ENCODE measurements around the gene DCUN1D2.
"Not testable (repeated sequence)": the region's sequence is repeated elsewhere in the genome, so short reads cannot be mapped to it uniquely, and the experiment has no call there.

Gene DCUN1D2

GRCh38 chr13:113490496-113491417 is at the start of gene DCUN1D2:
Gene DCUN1D2 (minus strand): TSS chr13:113490711. CDS start chr13:113490669, 42 bp downstream.
- DNase-seq, result peak; percentile 90

GRCh38 chr13:113539822-113540221 is 49.3 kb upstream of the DCUN1D2 start:
- no peak for DNase-seq

- DNase-seq, result no peak
Measured at GRCh38 chr13:113539176-113539575, 48.7 kb upstream of the DCUN1D2 start.

- DNase-seq, result no peak
Measured at GRCh38 chr13:113538689-113539058, 48.2 kb upstream of the DCUN1D2 start.

GRCh38 chr13:113537909-113538688 is 47.6 kb upstream of the DCUN1D2 start:
- no peak for DNase-seq

- no peak for DNase-seq
Measured at GRCh38 chr13:113537205-113537604, 46.7 kb upstream of the DCUN1D2 start.

- no peak for DNase-seq
Measured at GRCh38 chr13:113536461-113537110, 46.1 kb upstream of the DCUN1D2 start.

GRCh38 chr13:113535381-113535781 is 44.9 kb upstream of the DCUN1D2 start:
- no peak for DNase-seq

GRCh38 chr13:113534236-113534860 is 43.8 kb upstream of the DCUN1D2 start:
- no peak for DNase-seq

- DNase-seq, result no peak
Measured at GRCh38 chr13:113533161-113533840, 42.8 kb upstream of the DCUN1D2 start.

GRCh38 chr13:113532156-113532806 is 41.8 kb upstream of the DCUN1D2 start:
- no peak for DNase-seq

GRCh38 chr13:113531041-113531873 is 40.7 kb upstream of the DCUN1D2 start:
- DNase-seq, result no peak

GRCh38 chr13:113528813-113529180 is 38.3 kb upstream of the DCUN1D2 start:
- DNase-seq, result no peak

GRCh38 chr13:113528101-113528812 is 37.7 kb upstream of the DCUN1D2 start:
- DNase-seq, result no peak

GRCh38 chr13:113527272-113527958 is 36.9 kb upstream of the DCUN1D2 start:
- no peak for DNase-seq

GRCh38 chr13:113526466-113527220 is 36.1 kb upstream of the DCUN1D2 start:
- no peak for DNase-seq

- not testable (repeated sequence) for DNase-seq
Measured at GRCh38 chr13:113522438-113522837, 31.9 kb upstream of the DCUN1D2 start.

GRCh38 chr13:113520571-113520970 is 30.1 kb upstream of the DCUN1D2 start:
- no peak for DNase-seq

- no peak for DNase-seq
Measured at GRCh38 chr13:113519556-113519955, 29.0 kb upstream of the DCUN1D2 start.

All from hematopoietic multipotent progenitor cell treated with erythropoietin and hydrocortisone succinate and interleukin-3 and kit ligand, for 6 days (in vitro differentiated cells).